GM18519 (cell line): ENCODE data around the gene HNRNPU.
"Not testable (repeated sequence)": the region's sequence is repeated elsewhere in the genome, so short reads cannot be mapped to it uniquely, and the experiment has no call there.

ENCODE experiments used
- ATAC-seq: cut with Tn5 transposase; IDR thresholded peaks from one replicate; pipeline ENCODE4 v1.9.1; 2021; ENCODE audit warnings: mild to moderate bottlenecking, moderate library complexity; ENCODE audit not compliant: unreplicated experiment, low FRiP score

HNRNPU gene

GRCh38 chr1:244843148-244843978, 21.0 kb downstream of the HNRNPU start:
- no peak for ATAC-seq

DNA sequence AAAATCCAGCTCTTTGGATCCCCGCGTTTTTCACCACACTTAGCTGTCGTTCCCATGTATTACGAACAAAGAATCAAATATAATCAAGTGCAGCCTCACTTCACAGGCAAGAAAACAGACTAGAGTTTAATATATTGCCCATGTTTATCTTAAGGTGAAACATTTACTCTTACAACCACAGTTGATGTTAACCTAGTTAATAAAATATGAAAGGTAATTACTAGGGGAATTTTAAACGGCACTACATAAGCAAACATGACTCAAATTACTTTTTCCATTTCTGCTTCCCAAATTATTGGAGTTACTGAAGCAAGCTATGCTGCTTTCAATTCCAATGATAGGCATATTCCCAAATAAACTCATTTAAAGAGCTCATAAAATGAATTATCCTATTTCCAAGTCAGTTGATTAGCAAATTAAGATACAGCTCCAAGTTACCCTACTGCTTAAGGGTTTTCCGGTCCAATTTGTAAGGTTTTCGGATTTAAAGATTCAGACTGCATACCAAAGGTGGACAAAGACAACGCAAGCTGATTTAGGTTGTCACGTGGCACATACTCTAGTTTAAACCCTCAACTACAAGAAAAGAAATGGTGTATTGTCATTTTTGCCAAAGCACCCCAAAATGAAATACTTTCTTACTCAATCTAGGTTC, 22.9 kb downstream of the HNRNPU start:
- no peak for ATAC-seq

DNA sequence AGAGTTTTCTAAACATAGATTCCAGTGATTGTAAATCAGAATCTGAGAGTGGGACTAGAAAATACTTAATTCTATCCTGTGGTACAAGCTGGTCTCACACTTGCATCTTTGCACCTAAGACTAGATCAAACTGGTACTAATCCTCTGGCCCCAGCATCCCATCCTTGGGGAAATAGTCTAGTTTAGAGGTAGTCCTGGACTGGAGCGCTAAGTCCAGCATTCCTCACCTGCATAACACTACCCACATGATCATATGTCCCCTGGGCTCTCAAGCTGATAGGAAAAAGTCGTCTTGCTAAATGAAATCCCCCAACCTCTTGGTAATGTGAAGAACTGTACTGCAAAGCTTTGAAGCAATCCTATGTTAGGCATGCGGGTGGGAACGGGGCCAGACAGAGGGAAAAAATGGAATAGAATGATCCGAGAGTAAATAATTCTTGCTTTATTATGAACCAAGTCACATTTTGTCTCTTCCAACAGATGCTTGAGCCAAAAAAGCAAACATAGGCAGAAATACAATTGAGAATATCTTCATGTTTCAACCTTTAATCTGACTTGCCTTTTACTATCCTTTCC, 24.0 kb downstream of the HNRNPU start:
- ATAC-seq: no peak

DNA sequence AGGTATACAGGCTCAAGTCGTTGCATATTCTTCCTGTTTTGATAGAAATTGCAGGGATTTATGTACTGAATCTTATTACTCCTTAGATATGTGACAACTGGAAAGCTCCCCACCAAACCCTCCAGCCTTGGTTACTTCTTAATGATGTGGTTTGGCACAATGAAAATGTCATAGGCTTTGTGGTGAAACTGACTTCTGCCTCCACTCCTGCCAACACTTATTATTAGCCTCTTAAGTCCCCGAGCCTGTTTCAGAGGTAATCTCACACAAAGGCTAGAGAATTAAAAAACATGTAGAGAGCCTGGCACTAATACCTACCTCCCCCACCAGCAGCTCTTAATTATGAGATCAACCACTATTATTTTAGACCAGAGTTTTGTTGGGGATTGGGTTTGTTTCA, 24.7 kb downstream of the HNRNPU start:
- ATAC-seq: no peak

DNA sequence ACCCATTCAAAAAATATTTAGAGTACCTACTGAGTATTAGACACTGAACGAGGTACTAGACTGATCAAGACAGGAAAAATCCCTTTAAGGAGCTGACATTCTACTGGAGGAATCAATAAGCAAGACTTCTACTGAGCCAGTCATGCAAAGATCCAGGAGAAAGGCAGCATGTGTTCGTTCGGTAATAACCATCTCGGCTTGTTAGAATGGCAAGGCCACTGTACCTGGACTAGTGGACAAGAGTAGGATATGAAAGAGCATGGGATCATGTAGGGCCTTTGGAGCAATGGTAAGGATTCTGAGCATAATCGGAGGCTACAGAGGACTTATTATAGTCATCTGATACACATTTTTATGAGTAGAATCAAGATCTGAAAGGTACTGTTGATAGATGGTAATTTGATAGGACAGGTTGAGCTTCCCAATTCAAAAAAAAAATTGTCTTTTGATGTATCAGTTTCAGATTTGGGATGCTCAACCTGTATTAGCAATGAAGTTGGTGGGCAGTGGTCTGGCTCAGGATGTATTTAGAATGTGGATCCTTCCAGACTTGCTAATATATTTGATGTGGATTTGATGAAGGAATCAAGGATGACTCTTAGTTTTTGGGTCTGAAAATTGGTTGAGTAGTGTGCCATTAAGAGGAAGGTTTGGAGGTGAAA, 26.6 kb downstream of the HNRNPU start:
- no peak for ATAC-seq

GRCh38 chr1:244836584-244836983, 27.8 kb downstream of the HNRNPU start:
- ATAC-seq: no peak

DNA sequence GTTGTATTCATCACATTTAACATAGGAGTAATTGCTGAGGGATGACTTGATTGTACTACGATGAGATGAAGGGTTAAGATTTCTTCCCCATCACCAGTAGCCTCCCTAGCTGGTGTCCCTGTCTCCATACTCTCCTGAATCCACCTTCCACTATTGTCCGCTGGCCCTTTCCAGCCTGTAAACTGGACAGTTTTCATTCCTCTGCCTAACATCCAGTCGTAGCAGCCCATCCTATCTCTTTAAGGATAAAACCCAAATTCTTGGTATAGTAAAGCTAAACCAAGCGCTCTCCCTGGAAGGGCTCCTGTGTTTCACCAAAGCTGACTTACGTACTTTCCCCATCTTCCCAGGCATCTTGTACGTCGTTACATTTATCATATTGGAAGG, 28.2 kb downstream of the HNRNPU start:
- ATAC-seq: no peak

DNA sequence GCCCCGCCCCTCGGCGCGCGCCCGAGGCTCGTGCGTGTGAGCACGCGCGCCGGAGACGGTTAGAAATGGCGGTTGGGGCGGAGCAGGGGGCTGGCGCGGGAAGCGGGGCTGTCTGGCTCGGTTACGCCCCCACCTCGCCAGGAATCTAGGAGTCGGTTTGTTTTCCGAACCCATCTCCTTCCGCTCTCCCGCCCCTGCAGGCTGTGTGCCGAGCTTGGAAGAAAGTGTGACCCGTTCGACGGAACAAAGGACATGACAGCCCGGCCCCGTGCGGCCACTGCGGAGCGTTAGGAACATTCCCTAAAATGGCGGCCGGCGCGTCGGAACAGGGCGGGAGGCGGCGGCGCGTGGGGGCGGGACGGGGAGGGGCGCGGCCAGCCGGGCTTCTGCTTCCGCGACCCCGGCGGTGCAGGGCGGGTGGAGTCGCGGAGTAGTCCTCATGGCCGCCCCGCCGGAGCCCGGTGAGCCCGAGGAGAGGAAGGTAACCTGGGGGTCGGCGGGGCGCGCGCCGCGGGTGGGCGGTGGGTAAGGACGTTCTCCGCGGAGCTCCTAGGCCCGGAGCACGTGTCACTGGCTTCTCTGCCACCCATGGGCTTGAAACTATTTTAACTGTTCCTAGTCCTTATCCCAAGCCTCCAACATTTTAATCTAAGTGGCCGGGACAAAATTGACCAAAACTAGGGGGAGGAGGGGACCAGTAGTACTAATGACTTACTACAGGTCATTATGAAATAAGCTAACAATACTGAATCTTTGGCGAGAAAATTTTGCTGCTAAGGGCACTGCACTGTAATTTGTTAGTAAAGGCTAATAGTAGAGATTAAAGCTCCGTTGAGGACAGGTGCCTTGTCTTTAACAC, 28.8 kb downstream of the HNRNPU start, which contains the start of gene COX20:
Gene COX20, plus strand, starts transcription at position 383 of the 859 bp plus-strand sequence. Its CDS starts 57 bp downstream, at position 440.
- peak; percentile 40 for ATAC-seq

DNA sequence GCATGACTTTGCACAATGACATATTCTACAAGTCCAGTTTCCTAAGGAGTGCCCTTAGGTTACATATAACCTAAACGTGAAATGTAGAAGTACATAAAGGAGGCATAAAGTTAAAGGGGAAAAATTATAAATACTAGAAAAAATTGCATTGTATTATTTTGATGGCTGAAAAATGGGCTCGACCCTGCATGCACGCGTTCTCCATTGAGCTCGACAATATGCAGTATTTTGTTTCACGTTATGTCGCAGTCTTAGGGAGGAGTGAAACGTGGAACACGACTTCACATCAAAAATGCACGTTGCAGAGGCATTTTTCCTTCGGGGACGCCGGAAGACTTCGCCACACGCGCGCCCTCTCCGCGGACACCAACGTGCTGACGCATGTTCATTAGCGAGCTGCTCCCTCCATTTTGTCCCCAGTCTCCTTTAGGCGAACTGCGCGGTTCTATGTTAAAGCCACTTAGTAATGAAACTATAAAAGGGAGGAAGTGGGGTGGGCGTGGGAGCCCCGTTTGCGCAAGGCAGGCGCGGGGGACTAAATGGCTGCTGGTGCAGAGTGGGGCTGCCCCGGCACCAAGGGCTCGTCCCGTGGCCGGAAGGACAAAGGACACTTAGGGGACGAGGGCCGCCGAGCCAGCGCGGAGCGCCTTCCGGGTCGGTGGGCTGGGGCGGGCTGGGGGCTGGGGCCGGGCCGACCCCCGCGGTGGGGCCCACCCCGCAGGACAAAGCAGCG, 29.6 kb downstream of the HNRNPU start:
- ATAC-seq: peak; percentile 51

GRCh38 chr1:244833734-244834542, 30.4 kb downstream of the HNRNPU start:
- ATAC-seq: no peak

- ATAC-seq: not testable (repeated sequence)
Measured at GRCh38 chr1:244833260-244833659, 31.1 kb downstream of the HNRNPU start.

DNA sequence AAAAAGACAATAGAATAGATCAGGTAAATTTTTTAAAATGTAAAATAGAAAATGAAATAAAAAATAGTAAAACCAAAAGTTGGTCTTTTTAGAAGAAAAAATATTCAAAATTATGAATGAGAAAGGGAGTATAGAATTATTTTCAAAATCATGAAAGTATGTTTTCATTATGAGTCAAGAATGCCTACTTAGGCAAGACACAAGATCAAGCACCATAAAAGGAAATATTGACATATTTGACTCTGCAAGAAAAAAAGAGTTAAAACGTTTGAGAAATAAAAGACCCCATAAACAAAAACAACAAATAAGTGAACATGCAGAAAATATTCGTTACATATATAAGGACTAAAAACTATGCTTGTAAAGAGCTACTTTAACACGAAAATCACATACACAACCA, 33.7 kb downstream of the HNRNPU start:
- ATAC-seq: no peak

DNA sequence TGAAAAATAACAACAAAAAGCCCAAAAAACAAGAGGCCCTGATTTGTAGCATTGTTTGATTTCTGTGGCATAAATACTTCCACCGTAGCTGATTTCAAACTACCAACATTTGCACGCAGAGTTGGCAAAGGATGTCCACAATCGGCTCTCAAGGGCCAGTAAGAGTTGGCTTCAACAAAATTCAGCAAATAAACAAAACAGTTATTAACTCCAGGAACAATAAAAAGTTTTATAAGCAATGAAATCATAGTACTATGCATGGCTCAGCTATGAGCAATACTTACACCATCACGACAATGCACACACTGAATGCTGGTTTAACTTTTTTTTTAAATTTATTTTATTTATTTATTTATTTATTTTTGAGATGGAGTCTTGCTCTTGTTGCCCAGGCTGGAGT, 37.6 kb downstream of the HNRNPU start:
- ATAC-seq: no peak

DNA sequence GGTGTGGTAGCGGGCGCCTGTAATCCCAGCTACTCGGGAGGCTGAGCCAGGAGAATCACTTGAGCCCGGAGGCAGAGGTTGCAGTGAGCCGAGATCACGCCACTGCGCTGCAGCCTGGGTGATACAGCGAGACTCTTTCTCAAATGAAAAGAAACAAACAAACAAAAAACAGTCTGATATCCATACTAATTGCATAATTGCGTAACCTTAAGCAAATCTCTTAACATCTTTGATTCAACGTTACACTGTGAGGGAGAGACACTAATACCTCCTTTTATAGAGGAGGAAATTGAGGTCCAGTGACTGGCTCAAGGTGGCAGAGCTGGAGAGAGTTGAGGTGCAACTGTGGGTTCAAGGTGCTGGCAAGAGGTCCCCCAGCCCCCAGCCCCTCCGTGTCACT, 41.5 kb downstream of the HNRNPU start:
- ATAC-seq: no peak

DNA sequence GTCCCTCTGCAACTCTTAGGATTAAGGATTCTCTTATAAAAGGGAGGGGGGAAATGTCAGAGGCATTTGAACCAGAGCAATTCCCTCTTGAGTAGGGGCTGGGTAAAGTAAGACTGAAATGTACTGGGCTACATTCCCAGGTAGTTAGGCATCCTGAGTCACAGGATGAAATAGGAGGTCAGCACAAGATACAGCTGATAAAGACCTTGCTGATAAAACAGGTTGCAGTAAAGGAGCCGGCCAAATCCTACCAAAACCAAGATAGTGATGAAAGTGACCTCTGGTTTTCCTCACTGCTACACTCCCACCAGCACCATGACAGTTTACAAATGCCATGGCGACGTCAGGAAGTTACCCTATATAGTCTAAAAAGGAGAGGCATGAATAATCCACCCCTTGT, 43.2 kb downstream of the HNRNPU start:
- no peak for ATAC-seq

DNA sequence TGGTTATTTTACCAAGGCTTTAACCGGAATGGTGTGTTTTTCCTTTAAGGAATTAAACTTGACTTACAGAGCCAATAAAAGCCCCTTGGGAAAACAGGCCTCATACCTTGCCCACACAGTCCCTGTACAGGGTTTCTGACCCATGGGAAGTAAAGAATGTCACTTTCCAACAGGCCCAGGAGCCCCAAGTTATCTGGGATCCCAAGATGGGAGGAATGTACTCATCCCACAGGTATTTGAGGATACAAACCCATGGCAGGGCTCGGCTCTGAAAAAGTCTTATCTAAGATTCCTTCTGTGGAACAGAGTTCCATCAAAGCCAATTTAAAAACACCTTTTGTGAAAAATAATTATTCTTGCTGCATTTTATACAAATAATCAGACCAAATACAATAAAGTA, 44.2 kb downstream of the HNRNPU start:
- ATAC-seq: no peak

DNA sequence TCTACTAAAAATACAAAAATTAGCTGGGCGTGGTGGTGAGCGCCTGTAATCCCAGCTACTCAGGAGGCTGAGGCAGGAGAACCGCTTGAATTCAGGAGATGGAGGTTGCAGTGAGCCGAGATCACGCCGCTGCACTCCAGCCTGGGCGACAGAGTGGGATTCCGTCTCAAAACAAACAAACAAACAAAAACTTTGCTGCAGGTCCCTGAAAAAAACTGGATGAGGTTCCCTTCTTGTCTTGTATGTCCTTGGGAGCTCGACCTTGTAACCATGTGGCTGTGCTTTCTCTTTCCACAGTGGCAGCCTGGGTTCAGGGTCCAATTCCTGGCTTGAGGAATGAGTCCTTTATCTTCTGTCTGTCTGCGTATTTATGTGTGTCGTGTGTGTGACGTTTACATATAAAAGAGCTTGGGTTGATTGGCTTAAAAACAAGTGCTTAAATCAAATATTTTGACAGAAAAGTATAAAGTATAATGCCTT, 46.9 kb downstream of the HNRNPU start:
- ATAC-seq: no peak

GRCh38 chr1:244815600-244816099, 48.7 kb downstream of the HNRNPU start:
- ATAC-seq: no peak
